ENCODE measurements around the gene SLC26A4. TPM values are rescaled to one million over a fixed set of nuclear protein-coding genes. Genes with fewer than 3 reads are reported as not detected.

The SLC26A4 gene
- total RNA-seq, 4 donors from 2014 or later = 1.2 to 4.4 (median 1.7) TPM; not detected in 1

- Histone ChIP-seq H3K9me3 (no peaks in the 10 kb centered on the region), H3K36me3 (no peaks in the 10 kb centered on the region), H3K4me1 (no peaks in the 10 kb centered on the region), H3K4me3 (no peak overlapping the region), H3K27ac (peak overlapping the region; percentile 6 to 48), H3K27me3 (no peaks in the 10 kb centered on the region)
- no peak for DNase-seq
- TF ChIP-seq CTCF (IDR thresholded peaks at IDR 0.05) (no peak), POLR2A (IDR thresholded peaks at IDR 0.05) (no peak)
- intact Hi-C loops (cut with DNase I; ENCODE audit: low total_unique reads) = no loop called here
Measured at GRCh38 chr7:107697321-107698049, 36.9 kb downstream of the SLC26A4 start.

GRCh38 chr7:107700570-107700969 lies 39.9 kb downstream of the SLC26A4 start:
- no peaks in the 10 kb centered on the region for H3K4me1 ChIP-seq
- no peak overlapping the region for H3K27ac ChIP-seq
- H3K4me3 ChIP-seq = no peak overlapping the region
- H3K27me3 ChIP-seq = no peaks in the 10 kb centered on the region
- DNase-seq = no peak
- TF ChIP-seq POLR2A (IDR thresholded peaks at IDR 0.05) (no peak), CTCF (IDR thresholded peaks at IDR 0.05) (no peak)
- H3K9me3 ChIP-seq = no peaks in the 10 kb centered on the region
- no peaks in the 10 kb centered on the region for H3K36me3 ChIP-seq
- intact Hi-C loops (cut with DNase I; ENCODE audit: low total_unique reads) = no loop called here

- no peak for TF ChIP-seq POLR2A (IDR thresholded peaks at IDR 0.05)
- no peak for TF ChIP-seq CTCF (IDR thresholded peaks at IDR 0.05)
- intact Hi-C loops (cut with DNase I; ENCODE audit: low total_unique reads) = no loop called here
- H3K36me3 ChIP-seq = no peaks in the 10 kb centered on the region
- H3K4me3 ChIP-seq = no peak overlapping the region
- no peaks in the 10 kb centered on the region for H3K9me3 ChIP-seq
- no peaks in the 10 kb centered on the region for H3K27me3 ChIP-seq
- no peak overlapping the region for H3K27ac ChIP-seq
- H3K4me1 ChIP-seq = no peaks in the 10 kb centered on the region
- no peak for DNase-seq
Measured at GRCh38 chr7:107701191-107701590, 40.6 kb downstream of the SLC26A4 start.

- intact Hi-C loops (cut with DNase I; ENCODE audit: low total_unique reads) = no loop called here
- Histone ChIP-seq H3K4me1 (no peaks in the 10 kb centered on the region), H3K27ac (no peak overlapping the region), H3K9me3 (no peaks in the 10 kb centered on the region), H3K27me3 (no peaks in the 10 kb centered on the region), H3K36me3 (no peaks in the 10 kb centered on the region), H3K4me3 (no peak overlapping the region)
- no peak for DNase-seq
- TF ChIP-seq POLR2A (IDR thresholded peaks at IDR 0.05) (no peak), CTCF (IDR thresholded peaks at IDR 0.05) (no peak)
Measured at GRCh38 chr7:107703219-107703618, 42.6 kb downstream of the SLC26A4 start.

- DNase-seq = no peak
- H3K9me3 ChIP-seq = no peaks in the 10 kb centered on the region
- intact Hi-C loops (cut with DNase I; ENCODE audit: low total_unique reads) = no loop called here
Measured at GRCh38 chr7:107703872-107704271, 43.2 kb downstream of the SLC26A4 start.

More at GRCh38 chr7:107703872-107704271, 43.2 kb downstream of the SLC26A4 start:
- TF ChIP-seq POLR2A (IDR thresholded peaks at IDR 0.05) (no peak), CTCF (IDR thresholded peaks at IDR 0.05) (no peak)
- Histone ChIP-seq H3K27ac (no peak overlapping the region), H3K4me1 (no peaks in the 10 kb centered on the region), H3K27me3 (no peaks in the 10 kb centered on the region), H3K4me3 (no peak overlapping the region), H3K36me3 (no peaks in the 10 kb centered on the region)
